H9 (cell line): Measurements from ENCODE around the gene SERPING1. TPM values are rescaled to one million over a fixed set of nuclear protein-coding genes. Genes with fewer than 3 reads are reported as not detected.
A peak's percentile ranks its signal among the peaks of the same experiment; 100 is the strongest.

ENCODE experiments used
- DNase-seq: peaks from one replicate; pipeline ENCODE4 v3.0.0-alpha.2; 2017
- H2AFZ ChIP-seq: one replicate; pipeline ENCODE4 v1.6.1; 2013; ENCODE audit warnings: mild to moderate bottlenecking, low read length, control low read depth, moderate library complexity
- H2AK5ac ChIP-seq: 2 replicates; pipeline ENCODE4 v1.6.1; 2013; ENCODE audit warnings: low read length, control low read depth, mixed read lengths; ENCODE audit not compliant: insufficient read length
- H2BK120ac ChIP-seq: one replicate; pipeline ENCODE4 v1.6.1; 2013; ENCODE audit warnings: low read depth, mild to moderate bottlenecking, low read length, control low read depth, inconsistent platforms; ENCODE audit not compliant: poor library complexity, severe bottlenecking
- H2BK12ac ChIP-seq: 2 replicates; pipeline ENCODE4 v1.6.1; 2013; ENCODE audit warnings: low read length, control low read depth, mixed read lengths, low read depth; ENCODE audit not compliant: insufficient read length
- H2BK15ac ChIP-seq: 2 replicates; pipeline ENCODE4 v1.6.1; 2013; ENCODE audit warnings: low read depth, low read length, control low read depth
- H2BK20ac ChIP-seq: one replicate; pipeline ENCODE4 v1.6.1; 2013; ENCODE audit warnings: low read depth, mild to moderate bottlenecking, low read length, control low read depth, inconsistent platforms; ENCODE audit not compliant: poor library complexity, severe bottlenecking
- H2BK5ac ChIP-seq: 2 replicates; pipeline ENCODE4 v1.6.1; 2013; ENCODE audit warnings: low read length, control low read depth, mixed read lengths; ENCODE audit not compliant: insufficient read length
- H3K14ac ChIP-seq: 2 replicates; pipeline ENCODE4 v1.6.1; 2013; ENCODE audit warnings: low read length, control low read depth; ENCODE audit not compliant: insufficient read depth
- H3K18ac ChIP-seq: 2 replicates; pipeline ENCODE4 v1.6.1; 2013; ENCODE audit warnings: low read depth, mild to moderate bottlenecking, mixed read lengths, low read length, control low read depth; ENCODE audit not compliant: insufficient read length
- H3K23ac ChIP-seq: 2 replicates; pipeline ENCODE4 v1.6.1; 2013; ENCODE audit warnings: low read length, control low read depth, mixed read lengths, low read depth; ENCODE audit not compliant: insufficient read length
- H3K23me2 ChIP-seq: 2 replicates; pipeline ENCODE4 v1.6.1; 2013; ENCODE audit warnings: low read depth, mild to moderate bottlenecking, mixed read lengths, low read length, control low read depth; ENCODE audit not compliant: insufficient read length, poor library complexity, severe bottlenecking
- H3K27ac ChIP-seq: 2 replicates; pipeline ENCODE4 v1.5.1; 2013; ENCODE audit warnings: low read length, control low read depth, mixed read lengths, low read depth; ENCODE audit not compliant: insufficient read length
- H3K27me3 ChIP-seq: 2 replicates; pipeline ENCODE4 v1.6.1; 2013; ENCODE audit warnings: low read length, control low read depth, inconsistent platforms; ENCODE audit not compliant: insufficient read depth
- H3K4ac ChIP-seq: 2 replicates; pipeline ENCODE4 v1.6.1; 2013; ENCODE audit warnings: low read depth, mild to moderate bottlenecking, control low read depth, inconsistent platforms, low read length, moderate library complexity
- H3K4me1 ChIP-seq: 2 replicates; pipeline ENCODE4 v1.6.1; 2013; ENCODE audit warnings: low read length, control low read depth, inconsistent platforms; ENCODE audit not compliant: insufficient read depth
- H3K4me2 ChIP-seq: 2 replicates; pipeline ENCODE4 v1.6.1; 2013; ENCODE audit warnings: low read length, control low read depth, mixed read lengths; ENCODE audit not compliant: insufficient read length, insufficient read depth
- H3K56ac ChIP-seq: 2 replicates; pipeline ENCODE4 v1.6.1; 2013; ENCODE audit warnings: low read depth, mild to moderate bottlenecking, mixed read lengths, low read length, control low read depth; ENCODE audit not compliant: insufficient read length
- H3K79me1 ChIP-seq: 2 replicates; pipeline ENCODE4 v1.6.1; 2013; ENCODE audit warnings: low read depth, mild to moderate bottlenecking, moderate library complexity, low read length, control low read depth, inconsistent platforms; ENCODE audit not compliant: insufficient read depth, poor library complexity, severe bottlenecking
- H3K79me2 ChIP-seq: 2 replicates; pipeline ENCODE4 v1.6.1; 2013; ENCODE audit warnings: low read length, control low read depth, inconsistent platforms; ENCODE audit not compliant: insufficient read depth
- H3K9ac ChIP-seq: 2 replicates; pipeline ENCODE4 v1.6.1; 2013; ENCODE audit warnings: low read length, control low read depth, mixed read lengths; ENCODE audit not compliant: insufficient read length; ENCODE audit errors: extremely low read depth
- H3K9me3 ChIP-seq: one replicate; pipeline ENCODE4 v1.6.1; 2013; ENCODE audit warnings: low read depth, low read length, inconsistent platforms; ENCODE audit not compliant: control insufficient read depth
- H3T11ph ChIP-seq: one replicate; pipeline ENCODE4 v1.6.1; 2013; ENCODE audit warnings: mild to moderate bottlenecking, low read length, control low read depth, inconsistent platforms
- H4K20me1 ChIP-seq: one replicate; pipeline ENCODE4 v1.6.1; 2013; ENCODE audit not compliant: control insufficient read depth, insufficient read length, insufficient read depth
- H4K5ac ChIP-seq: 2 replicates; pipeline ENCODE4 v1.6.1; 2013; ENCODE audit warnings: low read depth, mild to moderate bottlenecking, mixed read lengths, low read length, control low read depth; ENCODE audit not compliant: insufficient read length
- H4K8ac ChIP-seq: replicated peaks from 2 replicates; pipeline ENCODE4 v1.6.1; 2013; ENCODE audit warnings: low read length, control low read depth, mixed read lengths, low read depth; ENCODE audit not compliant: insufficient read length
- H4K91ac ChIP-seq: 2 replicates; pipeline ENCODE4 v1.6.1; 2013; ENCODE audit warnings: low read depth, mild to moderate bottlenecking, moderate library complexity, mixed read lengths, low read length, control low read depth; ENCODE audit not compliant: insufficient read length
- H3K27ac Mint-ChIP-seq, 3 experiments: 2 replicates in 2 of 3; 3 replicates in 1 of 3; pipeline ENCODE4 v1.8.0; 2020 to 2021; ENCODE audit warnings: mixed read lengths in 3 of 3, mild to moderate bottlenecking in 1 of 3, moderate library complexity in 1 of 3
- H3K27me3 Mint-ChIP-seq: 2 replicates; pipeline ENCODE4 v1.8.0; 2021; ENCODE audit warnings: low read depth, mild to moderate bottlenecking, moderate library complexity, mixed read lengths
- H3K36me3 Mint-ChIP-seq, 3 experiments: 2 replicates in 2 of 3; 3 replicates in 1 of 3; pipeline ENCODE4 v1.8.0; 2020 to 2021; ENCODE audit warnings: low read depth in 3 of 3, mixed read lengths in 3 of 3; ENCODE audit not compliant: insufficient read depth in 1 of 3
- H3K4me1 Mint-ChIP-seq, 2 experiments: 2 replicates each; pipeline ENCODE4 v1.8.0; 2020; ENCODE audit warnings: mixed read lengths in 2 of 2
- H3K4me3 Mint-ChIP-seq, 2 experiments: 2 replicates in 1 of 2; 3 replicates in 1 of 2; pipeline ENCODE4 v1.8.0; 2020 to 2021; ENCODE audit warnings: mild to moderate bottlenecking in 2 of 2, mixed read lengths in 2 of 2, moderate library complexity in 1 of 2
- H3K9me3 Mint-ChIP-seq, 2 experiments: 2 replicates in 1 of 2; 3 replicates in 1 of 2; pipeline ENCODE4 v1.8.0; 2020; ENCODE audit warnings: mild to moderate bottlenecking in 2 of 2, mixed read lengths in 2 of 2, moderate library complexity in 1 of 2
- WGBS: extraction: QIAGEN DNeasy Blood & Tissue Kit; methylation state at CpG from one replicate; pipeline ENCODE4 v1.1.7; 2013; ENCODE audit warnings: missing lambda C conversion rate, low lambda C conversion rate, mixed read lengths; ENCODE audit not compliant: insufficient read length; ENCODE audit errors: extremely low coverage; 5-methylcytosine and 5-hydroxymethylcytosine counted together
- long read RNA-seq: library from polyadenylated mRNA; unstranded; transcript quantifications from one replicate; pipeline ENCODE4 v2.0.0, GENCODE V29; 2020
- total RNA-seq: library from RNA; stranded (reverse); gene quantifications from 2 replicates; pipeline ENCODE4 v1.2.1, GENCODE V29; 2021
- TF ChIP-seq, protein P1 (sequence below): fragments of 200-600 bp; sonication (generic); conservative IDR thresholded peaks from 3 replicates; pipeline ENCODE4 v1.8.0; 2021; ENCODE audit warnings: antibody characterized with exemption, mild to moderate bottlenecking

SERPING1 gene
- total RNA-seq, result 35.2 and 37.9 TPM in 2 replicates
- long read RNA-seq, transcript SERPING1-201 (8 exons, 2,002 nt), result major isoform, 6 of 41 reads
- long read RNA-seq, transcript SERPING1-210 (6 exons, 1,004 nt), result minor isoform, 5 of 41 reads
- long read RNA-seq, partial matches to known transcripts, result 25 of 41 reads
- long read RNA-seq, other reads (novel, unspliced or antisense), result 2 of 41 reads

DNA sequence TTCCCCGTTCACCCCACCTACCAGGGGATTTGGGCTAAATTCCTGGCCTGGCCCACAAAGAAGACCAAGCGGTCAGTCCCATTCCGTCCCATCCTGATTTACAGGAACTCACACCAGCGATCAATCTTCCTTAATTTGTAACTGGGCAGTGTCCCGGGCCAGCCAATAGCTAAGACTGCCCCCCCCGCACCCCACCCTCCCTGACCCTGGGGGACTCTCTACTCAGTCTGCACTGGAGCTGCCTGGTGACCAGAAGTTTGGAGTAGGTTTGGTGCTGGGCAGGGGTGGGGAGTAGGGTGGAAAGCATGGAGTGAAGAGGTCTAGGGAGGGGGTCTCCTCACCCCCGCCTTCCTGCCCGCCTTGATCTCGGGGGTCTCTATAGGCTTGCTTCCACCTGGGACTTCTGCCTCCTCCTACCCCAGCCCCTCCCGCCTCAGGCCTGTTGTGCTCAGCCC is at the start of gene SERPING1:
SERPING1 (plus strand) TSS at position 225 of the 455 bp plus-strand sequence. CDS start 586 bp downstream, outside the sequence.
- no peak within 1 kb of the TSS for H2BK15ac ChIP-seq
- Mint-ChIP-seq H3K4me1 (peaks cover 24 to 61% of the 10 kb centered on the region in 2 experiments), H3K27ac (peak within 1 kb of the TSS; percentile 93 to 98 (median 97); a peak in 6 of 7 replicates), H3K27me3 (no peaks in the 10 kb centered on the region), H3K4me3 (peak within 1 kb of the TSS; percentile 70 to 79), H3K36me3 (peaks cover 15 to 23% (median 15%) of the 10 kb centered on the region in 3 experiments; a peak in 6 of 7 replicates), H3K9me3 (no peaks in the 10 kb centered on the region)
- H2BK12ac ChIP-seq, result no peak within 1 kb of the TSS
- no peak within 1 kb of the TSS for H4K8ac ChIP-seq
- H3K4me1 ChIP-seq, result peaks cover 4% of the 10 kb centered on the region; the same call in 1 of the 2 replicates
- H3K9me3 ChIP-seq, result no peaks in the 10 kb centered on the region
- no peak within 1 kb of the TSS for H2AFZ ChIP-seq
- WGBS, result no CpG with 5 or more reads among the region's 10 CpGs
- H3K4me2 ChIP-seq, result peak within 1 kb of the TSS; percentile 57
- no peak within 1 kb of the TSS for H4K91ac ChIP-seq
- H3K23ac ChIP-seq, result no peak within 1 kb of the TSS
- no peak within 1 kb of the TSS for H3K4ac ChIP-seq
- H3K23me2 ChIP-seq, result peaks cover 8% of the 10 kb centered on the region
- H3K79me2 ChIP-seq, result no peaks in the 10 kb centered on the region
- DNase-seq, result no peak
- H2AK5ac ChIP-seq, result no peak within 1 kb of the TSS
- no peak within 1 kb of the TSS for H3K56ac ChIP-seq
- no peak within 1 kb of the TSS for H3K27ac ChIP-seq
- H3T11ph ChIP-seq, result no peak within 1 kb of the TSS
- no peaks in the 10 kb centered on the region for H3K27me3 ChIP-seq
- peak within 1 kb of the TSS; percentile 53 for H3K14ac ChIP-seq
- H4K20me1 ChIP-seq, result no peaks in the 10 kb centered on the region
- no peak within 1 kb of the TSS for H4K5ac ChIP-seq
- no peak within 1 kb of the TSS for H2BK5ac ChIP-seq
- H2BK20ac ChIP-seq, result no peak within 1 kb of the TSS
- peak within 1 kb of the TSS; percentile 27 for H3K9ac ChIP-seq
- no peak within 1 kb of the TSS for H2BK120ac ChIP-seq
- peak within 1 kb of the TSS; percentile 11 for H3K18ac ChIP-seq
- H3K79me1 ChIP-seq, result no peaks in the 10 kb centered on the region
- TF ChIP-seq, protein P1, sequence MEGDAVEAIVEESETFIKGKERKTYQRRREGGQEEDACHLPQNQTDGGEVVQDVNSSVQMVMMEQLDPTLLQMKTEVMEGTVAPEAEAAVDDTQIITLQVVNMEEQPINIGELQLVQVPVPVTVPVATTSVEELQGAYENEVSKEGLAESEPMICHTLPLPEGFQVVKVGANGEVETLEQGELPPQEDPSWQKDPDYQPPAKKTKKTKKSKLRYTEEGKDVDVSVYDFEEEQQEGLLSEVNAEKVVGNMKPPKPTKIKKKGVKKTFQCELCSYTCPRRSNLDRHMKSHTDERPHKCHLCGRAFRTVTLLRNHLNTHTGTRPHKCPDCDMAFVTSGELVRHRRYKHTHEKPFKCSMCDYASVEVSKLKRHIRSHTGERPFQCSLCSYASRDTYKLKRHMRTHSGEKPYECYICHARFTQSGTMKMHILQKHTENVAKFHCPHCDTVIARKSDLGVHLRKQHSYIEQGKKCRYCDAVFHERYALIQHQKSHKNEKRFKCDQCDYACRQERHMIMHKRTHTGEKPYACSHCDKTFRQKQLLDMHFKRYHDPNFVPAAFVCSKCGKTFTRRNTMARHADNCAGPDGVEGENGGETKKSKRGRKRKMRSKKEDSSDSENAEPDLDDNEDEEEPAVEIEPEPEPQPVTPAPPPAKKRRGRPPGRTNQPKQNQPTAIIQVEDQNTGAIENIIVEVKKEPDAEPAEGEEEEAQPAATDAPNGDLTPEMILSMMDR, result no peak
